SK-N-SH (cell line): ENCODE results near the gene AGPAT3. TPM values are rescaled to one million over a fixed set of nuclear protein-coding genes. Genes with fewer than 3 reads are reported as not detected.

Experiments
- CTCF ChIA-PET: fragments of 300-600, 350-600 bp; formaldehyde crosslinking; extraction: SDS; loops from one replicate; lab custom pipeline; 2021; lab: Yijun Ruan, JAX
- POLR2A ChIA-PET: fragments of 350-600 bp; sonication (Branson Sonifier 250); formaldehyde crosslinking; extraction: SDS; loops from one replicate; lab custom pipeline; 2020; ENCODE audit warnings: antibody characterized with exemption, inconsistent platforms; lab: Yijun Ruan, JAX
- DNase-seq: peaks from one replicate; pipeline ENCODE4 v3.0.0; 2012
- H2AFZ ChIP-seq: fragments of 200-600 bp; sonication (generic); 2 replicates; pipeline ENCODE4 v1.8.1; 2016; ENCODE audit warnings: antibody characterized with exemption, mild to moderate bottlenecking, low read depth
- H3F3A ChIP-seq: fragments of 200-600 bp; sonication (generic); replicated peaks from 2 replicates; pipeline ENCODE3; 2016; ENCODE audit warnings: antibody characterized with exemption, mild to moderate bottlenecking; ENCODE audit not compliant: insufficient read depth
- H3K27ac ChIP-seq, 2 experiments: fragments of 200-500 bp in 1 of 2; fragments of 200-600 bp in 1 of 2; sonication (Bioruptor generic) in 1 of 2; sonication (generic), shearing (Covaris generic) in 1 of 2; 2 replicates each; pipeline versions ENCODE4 v1.5.1 to v1.6.1; 2014 to 2016; ENCODE audit warnings: low read depth in 2 of 2, inconsistent platforms in 1 of 2, low read length in 1 of 2, mild to moderate bottlenecking in 1 of 2, mixed read lengths in 1 of 2
- H3K27me3 ChIP-seq: fragments of 200-600 bp; sonication (generic), shearing (Covaris generic); 2 replicates; pipeline ENCODE4 v1.6.1; 2016; ENCODE audit warnings: mixed run types; ENCODE audit not compliant: insufficient read depth
- H3K36me3 ChIP-seq, 2 experiments: fragments of 200-500 bp in 1 of 2; fragments of 200-600 bp in 1 of 2; sonication (Bioruptor generic) in 1 of 2; sonication (generic) in 1 of 2; replicated peaks in 1 of 2; 2 replicates each; pipeline versions ENCODE3 to v1.5.1; 2014 to 2016; ENCODE audit warnings: low read length in 1 of 2, mild to moderate bottlenecking in 1 of 2; ENCODE audit not compliant: insufficient read depth in 2 of 2, control insufficient read depth in 1 of 2
- H3K4me1 ChIP-seq, 2 experiments: fragments of 200-500 bp in 1 of 2; fragments of 200-600 bp in 1 of 2; sonication (Bioruptor generic) in 1 of 2; sonication (generic), shearing (Covaris generic) in 1 of 2; 2 replicates each; pipeline versions ENCODE4 v1.5.1 to v1.6.1; 2014 to 2016; ENCODE audit warnings: low read depth in 1 of 2, low read length in 1 of 2, mixed run types in 1 of 2; ENCODE audit not compliant: insufficient read depth in 2 of 2, control insufficient read depth in 1 of 2
- H3K4me2 ChIP-seq: fragments of 200-600 bp; sonication (generic), shearing (Covaris generic); 2 replicates; pipeline ENCODE4 v1.6.1; 2017; ENCODE audit warnings: mixed run types
- H3K4me3 ChIP-seq, 2 experiments: fragments of 200-500 bp in 1 of 2; fragments of 200-600 bp in 1 of 2; sonication (Bioruptor generic) in 1 of 2; sonication (generic), shearing (Covaris generic) in 1 of 2; 2 replicates each; pipeline versions ENCODE4 v1.5.1 to v1.8.1; 2014 to 2016; ENCODE audit warnings: low read depth in 2 of 2, inconsistent platforms in 1 of 2, low read length in 1 of 2, mild to moderate bottlenecking in 1 of 2, mixed read lengths in 1 of 2, moderate library complexity in 1 of 2
- H3K79me2 ChIP-seq: fragments of 200-600 bp; sonication (generic); 2 replicates; pipeline ENCODE4 v1.8.1; 2017; ENCODE audit warnings: mild to moderate bottlenecking; ENCODE audit not compliant: insufficient read depth
- H3K9ac ChIP-seq: fragments of 200-600 bp; sonication (generic); 2 replicates; pipeline ENCODE4 v1.6.1; 2017; ENCODE audit warnings: mixed run types
- H3K9me2 ChIP-seq: fragments of 200-600 bp; sonication (generic); 2 replicates; pipeline ENCODE4 v1.6.1; 2017; ENCODE audit warnings: mixed run types
- H3K9me3 ChIP-seq: fragments of 200-600 bp; sonication (generic); 2 replicates; pipeline ENCODE4 v1.6.1; 2017; ENCODE audit warnings: mixed run types, mild to moderate bottlenecking, moderate library complexity
- H4K20me1 ChIP-seq: fragments of 200-600 bp; sonication (generic); 2 replicates; pipeline ENCODE4 v1.6.1; 2017; ENCODE audit warnings: mild to moderate bottlenecking, mixed run types; ENCODE audit not compliant: insufficient read depth
- ELF1 ChIP-seq: IDR thresholded peaks from 2 replicates; pipeline ENCODE4 v1.4.0; 2012
- FOSL2 ChIP-seq: IDR thresholded peaks from 2 replicates; pipeline ENCODE4 v1.4.0; 2012; ENCODE audit warnings: low read depth, mild to moderate bottlenecking, moderate library complexity, borderline replicate concordance
- FOXJ3 ChIP-seq: sonication (generic); formaldehyde crosslinking; IDR thresholded peaks from 2 replicates; pipeline ENCODE4 v1.5.1; 2020; ENCODE audit warnings: mild to moderate bottlenecking, missing genetic modification reagents
- FOXM1 ChIP-seq: IDR thresholded peaks from 2 replicates; pipeline ENCODE4 v1.4.0; 2012; ENCODE audit warnings: low read depth, mild to moderate bottlenecking
- NRF1 ChIP-seq: IDR thresholded peaks from 2 replicates; pipeline ENCODE4 v1.6.1; 2012; ENCODE audit warnings: low read depth, mild to moderate bottlenecking, low read length
- POLR2AphosphoS5 ChIP-seq: IDR thresholded peaks from 2 replicates; pipeline ENCODE4 v1.6.1; 2012; ENCODE audit warnings: low read depth, low read length
- RAD21 ChIP-seq: IDR thresholded peaks from 2 replicates; pipeline ENCODE4 v1.6.1; 2012; ENCODE audit warnings: mild to moderate bottlenecking, low read length
- RFX5 ChIP-seq: IDR thresholded peaks from 2 replicates; pipeline ENCODE4 v1.6.1; 2012; ENCODE audit warnings: mild to moderate bottlenecking, improper control_type of control experiment, low read length
- SIN3A ChIP-seq: IDR thresholded peaks from 2 replicates; pipeline ENCODE4 v1.6.1; 2012; ENCODE audit warnings: low read depth, mild to moderate bottlenecking, low read length, moderate library complexity, borderline replicate concordance
- TAF1 ChIP-seq: IDR thresholded peaks from 2 replicates; pipeline ENCODE4 v1.6.1; 2012; ENCODE audit warnings: low read depth, mild to moderate bottlenecking, low read length, moderate library complexity, borderline replicate concordance
- TCF12 ChIP-seq: IDR thresholded peaks from 2 replicates; pipeline ENCODE4 v1.4.0; 2012
- TEAD4 ChIP-seq: IDR thresholded peaks from 2 replicates; pipeline ENCODE4 v1.4.0; 2012; ENCODE audit warnings: mild to moderate bottlenecking, borderline replicate concordance; ENCODE audit not compliant: insufficient read depth
- WGBS: methylation state at CpG from one replicate; pipeline ENCODE4 v1.1.6; 2017; ENCODE audit warnings: low lambda C conversion rate; 5-methylcytosine and 5-hydroxymethylcytosine counted together
- polyA plus RNA-seq, 3 experiments: library from polyadenylated mRNA; depleted of rRNA; stranded (reverse); fragments of >200 nt; gene quantifications; 2 replicates each; pipeline ENCODE4 v1.2.3, GENCODE V29; 2012
- TF ChIP-seq, protein P1 (sequence below): fragments of 200-600 bp; sonication (generic); IDR thresholded peaks from 2 replicates; pipeline ENCODE4 v1.6.1; 2017; ENCODE audit warnings: antibody characterized with exemption, mild to moderate bottlenecking, moderate library complexity
- TF ChIP-seq, protein P2 (sequence below): IDR thresholded peaks from 2 replicates; pipeline ENCODE4; 2012
- TF ChIP-seq, protein P3 (sequence below): IDR thresholded peaks from 2 replicates; pipeline ENCODE4 v1.4.0; 2012; ENCODE audit warnings: low read depth, borderline replicate concordance
- TF ChIP-seq, protein P4 (sequence below): IDR thresholded peaks from 2 replicates; pipeline ENCODE4 v1.6.1; 2012; ENCODE audit warnings: mild to moderate bottlenecking, low read depth, low read length, moderate library complexity
- TF ChIP-seq, protein P5 (sequence below): IDR thresholded peaks from 2 replicates; pipeline ENCODE4 v1.4.0; 2012; ENCODE audit warnings: low read depth

AGPAT3 gene
- polyA plus RNA-seq, 1 of the 3 experiments (the other 2 are of a cell fraction), result 35.3 TPM

DNA sequence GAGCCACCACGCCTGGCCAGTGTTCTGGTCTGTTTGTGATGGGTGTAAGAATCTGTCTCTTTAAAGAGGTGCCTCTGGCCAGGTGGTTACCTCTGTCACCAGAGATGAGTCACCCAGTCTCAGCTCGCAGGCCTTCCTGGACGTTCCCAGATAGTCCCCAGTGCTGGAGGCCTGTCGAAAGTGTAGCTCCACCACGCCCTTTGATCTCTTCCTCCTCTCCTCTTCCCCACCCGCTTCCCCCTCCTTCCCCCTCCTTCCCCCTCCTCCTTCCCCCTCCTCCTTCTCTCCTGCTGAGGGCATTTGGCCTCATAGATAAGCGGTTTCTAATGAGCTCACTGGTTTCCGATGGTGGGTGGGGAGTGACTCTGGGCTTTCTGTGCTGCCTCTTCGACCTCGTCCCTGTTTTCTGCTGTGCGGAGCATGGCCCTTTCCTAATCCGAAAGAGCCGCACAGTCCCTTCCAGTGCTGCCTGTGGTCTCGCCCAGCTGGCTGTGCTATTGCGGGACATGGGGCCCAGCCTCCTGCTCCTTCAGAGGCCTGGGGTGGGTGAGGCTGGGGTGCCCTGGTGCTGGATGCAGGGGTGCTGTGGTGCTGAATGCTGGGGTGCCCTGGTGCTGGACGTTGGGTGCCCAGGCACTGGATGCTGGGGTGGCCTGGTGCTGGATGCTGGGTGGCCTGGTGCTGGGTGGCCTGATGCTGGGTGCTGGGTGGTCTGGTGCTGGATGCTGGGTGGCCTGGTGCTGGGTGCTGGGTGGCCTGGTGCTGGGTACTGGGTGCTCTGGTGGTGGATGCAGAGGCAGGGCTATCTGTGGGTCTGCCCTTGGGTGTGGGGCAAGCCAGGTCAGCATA, 19.2 kb downstream of the AGPAT3 start:
- TF ChIP-seq, protein P1, sequence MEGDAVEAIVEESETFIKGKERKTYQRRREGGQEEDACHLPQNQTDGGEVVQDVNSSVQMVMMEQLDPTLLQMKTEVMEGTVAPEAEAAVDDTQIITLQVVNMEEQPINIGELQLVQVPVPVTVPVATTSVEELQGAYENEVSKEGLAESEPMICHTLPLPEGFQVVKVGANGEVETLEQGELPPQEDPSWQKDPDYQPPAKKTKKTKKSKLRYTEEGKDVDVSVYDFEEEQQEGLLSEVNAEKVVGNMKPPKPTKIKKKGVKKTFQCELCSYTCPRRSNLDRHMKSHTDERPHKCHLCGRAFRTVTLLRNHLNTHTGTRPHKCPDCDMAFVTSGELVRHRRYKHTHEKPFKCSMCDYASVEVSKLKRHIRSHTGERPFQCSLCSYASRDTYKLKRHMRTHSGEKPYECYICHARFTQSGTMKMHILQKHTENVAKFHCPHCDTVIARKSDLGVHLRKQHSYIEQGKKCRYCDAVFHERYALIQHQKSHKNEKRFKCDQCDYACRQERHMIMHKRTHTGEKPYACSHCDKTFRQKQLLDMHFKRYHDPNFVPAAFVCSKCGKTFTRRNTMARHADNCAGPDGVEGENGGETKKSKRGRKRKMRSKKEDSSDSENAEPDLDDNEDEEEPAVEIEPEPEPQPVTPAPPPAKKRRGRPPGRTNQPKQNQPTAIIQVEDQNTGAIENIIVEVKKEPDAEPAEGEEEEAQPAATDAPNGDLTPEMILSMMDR, result no peak
- no peak for TF ChIP-seq FOSL2
- no peak for TF ChIP-seq RAD21
- no peak for TF ChIP-seq ELF1
- no peak for TF ChIP-seq RFX5
- TF ChIP-seq, protein P2, sequence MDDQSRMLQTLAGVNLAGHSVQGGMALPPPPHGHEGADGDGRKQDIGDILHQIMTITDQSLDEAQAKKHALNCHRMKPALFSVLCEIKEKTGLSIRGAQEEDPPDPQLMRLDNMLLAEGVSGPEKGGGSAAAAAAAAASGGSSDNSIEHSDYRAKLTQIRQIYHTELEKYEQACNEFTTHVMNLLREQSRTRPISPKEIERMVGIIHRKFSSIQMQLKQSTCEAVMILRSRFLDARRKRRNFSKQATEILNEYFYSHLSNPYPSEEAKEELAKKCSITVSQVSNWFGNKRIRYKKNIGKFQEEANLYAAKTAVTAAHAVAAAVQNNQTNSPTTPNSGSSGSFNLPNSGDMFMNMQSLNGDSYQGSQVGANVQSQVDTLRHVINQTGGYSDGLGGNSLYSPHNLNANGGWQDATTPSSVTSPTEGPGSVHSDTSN, result no peak
- no peak for TF ChIP-seq SIN3A
- no peak for TF ChIP-seq POLR2AphosphoS5
- TF ChIP-seq FOXJ3 (CRISPR knock-in tag), result no peak
- TF ChIP-seq, protein P3, sequence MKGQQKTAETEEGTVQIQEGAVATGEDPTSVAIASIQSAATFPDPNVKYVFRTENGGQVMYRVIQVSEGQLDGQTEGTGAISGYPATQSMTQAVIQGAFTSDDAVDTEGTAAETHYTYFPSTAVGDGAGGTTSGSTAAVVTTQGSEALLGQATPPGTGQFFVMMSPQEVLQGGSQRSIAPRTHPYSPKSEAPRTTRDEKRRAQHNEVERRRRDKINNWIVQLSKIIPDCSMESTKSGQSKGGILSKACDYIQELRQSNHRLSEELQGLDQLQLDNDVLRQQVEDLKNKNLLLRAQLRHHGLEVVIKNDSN, result no peak
- TF ChIP-seq, protein P4, sequence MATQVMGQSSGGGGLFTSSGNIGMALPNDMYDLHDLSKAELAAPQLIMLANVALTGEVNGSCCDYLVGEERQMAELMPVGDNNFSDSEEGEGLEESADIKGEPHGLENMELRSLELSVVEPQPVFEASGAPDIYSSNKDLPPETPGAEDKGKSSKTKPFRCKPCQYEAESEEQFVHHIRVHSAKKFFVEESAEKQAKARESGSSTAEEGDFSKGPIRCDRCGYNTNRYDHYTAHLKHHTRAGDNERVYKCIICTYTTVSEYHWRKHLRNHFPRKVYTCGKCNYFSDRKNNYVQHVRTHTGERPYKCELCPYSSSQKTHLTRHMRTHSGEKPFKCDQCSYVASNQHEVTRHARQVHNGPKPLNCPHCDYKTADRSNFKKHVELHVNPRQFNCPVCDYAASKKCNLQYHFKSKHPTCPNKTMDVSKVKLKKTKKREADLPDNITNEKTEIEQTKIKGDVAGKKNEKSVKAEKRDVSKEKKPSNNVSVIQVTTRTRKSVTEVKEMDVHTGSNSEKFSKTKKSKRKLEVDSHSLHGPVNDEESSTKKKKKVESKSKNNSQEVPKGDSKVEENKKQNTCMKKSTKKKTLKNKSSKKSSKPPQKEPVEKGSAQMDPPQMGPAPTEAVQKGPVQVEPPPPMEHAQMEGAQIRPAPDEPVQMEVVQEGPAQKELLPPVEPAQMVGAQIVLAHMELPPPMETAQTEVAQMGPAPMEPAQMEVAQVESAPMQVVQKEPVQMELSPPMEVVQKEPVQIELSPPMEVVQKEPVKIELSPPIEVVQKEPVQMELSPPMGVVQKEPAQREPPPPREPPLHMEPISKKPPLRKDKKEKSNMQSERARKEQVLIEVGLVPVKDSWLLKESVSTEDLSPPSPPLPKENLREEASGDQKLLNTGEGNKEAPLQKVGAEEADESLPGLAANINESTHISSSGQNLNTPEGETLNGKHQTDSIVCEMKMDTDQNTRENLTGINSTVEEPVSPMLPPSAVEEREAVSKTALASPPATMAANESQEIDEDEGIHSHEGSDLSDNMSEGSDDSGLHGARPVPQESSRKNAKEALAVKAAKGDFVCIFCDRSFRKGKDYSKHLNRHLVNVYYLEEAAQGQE, result no peak
- TF ChIP-seq TCF12, result no peak
- no peak for TF ChIP-seq FOXM1
- TF ChIP-seq TAF1, result no peak
- TF ChIP-seq TEAD4, result no peak
- TF ChIP-seq NRF1, result no peak
- TF ChIP-seq, protein P5, sequence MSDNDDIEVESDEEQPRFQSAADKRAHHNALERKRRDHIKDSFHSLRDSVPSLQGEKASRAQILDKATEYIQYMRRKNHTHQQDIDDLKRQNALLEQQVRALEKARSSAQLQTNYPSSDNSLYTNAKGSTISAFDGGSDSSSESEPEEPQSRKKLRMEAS, result no peak
- Histone ChIP-seq H3K9me3 (no peaks in the 10 kb centered on the region), H3K4me3 (no peak overlapping the region), H3K36me3 (peaks cover 0 to under 1% of the 10 kb centered on the region in 2 experiments), H3K4me2 (no peak overlapping the region), H3K27ac (no peak overlapping the region; a peak in 1 of 4 replicates), H3K79me2 (peaks cover 82% of the 10 kb centered on the region), H4K20me1 (peaks cover 76% of the 10 kb centered on the region), H3K9ac (no peak overlapping the region), H3K4me1 (peaks cover 0 to 27% of the 10 kb centered on the region in 2 experiments; a peak in 1 of 4 replicates), H3K9me2 (no peaks in the 10 kb centered on the region), H3F3A (no peaks in the 10 kb centered on the region), H3K27me3 (no peaks in the 10 kb centered on the region), H2AFZ (no peak overlapping the region)
- ChIA-PET POLR2A (no interaction called here), CTCF (no interaction called here)
- peak; percentile 49 for DNase-seq
- 66% methylated on average over 11 of the region's 16 CpGs for WGBS
